ENCODE measurements around the gene FAM47E. TPM values are rescaled to one million over a fixed set of nuclear protein-coding genes. Genes with fewer than 3 reads are reported as not detected.

Gene FAM47E
- total RNA-seq, 1 donor from 2014 or later, result not detected

Other genes starting within 250 kb of the FAM47E start
- not detected in 2 replicates for gene CXCL9, start 244.2 kb upstream of the FAM47E start, total RNA-seq
- gene CXCL10, start 228.2 kb upstream of the FAM47E start, total RNA-seq, result 0.20 and 0.22 TPM in 2 replicates
- gene CXCL11, start 215.7 kb upstream of the FAM47E start, total RNA-seq, result 0.20 and 0.44 TPM in 2 replicates
- gene ART3, start 177.0 kb upstream of the FAM47E start, total RNA-seq, result not detected in 2 replicates
- 43.3 and 43.6 TPM in 2 replicates for gene NUP54, start 103.3 kb upstream of the FAM47E start, total RNA-seq
- gene SCARB2, start 37.9 kb upstream of the FAM47E start, total RNA-seq, result 165 and 174 TPM in 2 replicates
- gene STBD1, start 55.0 kb downstream of the FAM47E start, total RNA-seq, result 0.40 and 1.5 TPM in 2 replicates
- gene CCDC158, start 169.4 kb downstream of the FAM47E start, total RNA-seq, result not detected in 2 replicates
- under 0.01 TPM in 2 replicates for gene SHROOM3, start 183.5 kb downstream of the FAM47E start, total RNA-seq